Naive thymus-derived CD4-positive, alpha-beta T cell (primary cell): Measurements from ENCODE around the gene B3GALNT2. TPM values are rescaled to one million over a fixed set of nuclear protein-coding genes. Genes with fewer than 3 reads are reported as not detected.
"Not testable (repeated sequence)": the region's sequence is repeated elsewhere in the genome, so short reads cannot be mapped to it uniquely, and the experiment has no call there.

ENCODE experiments used
- ATAC-seq: fragments of 150-1000 bp; cut with Tn5 transposase; 2 replicates; pipeline ENCODE4 v1.10.0; 2021; ENCODE audit warnings: mild to moderate bottlenecking, moderate library complexity
- CTCF ChIA-PET: fragments of 350-600 bp; sonication (Branson Sonifier 250); formaldehyde crosslinking; loops from one replicate; lab custom pipeline; 2021; ENCODE audit warnings: antibody characterized with exemption; lab: Charles Lee
- POLR2A ChIA-PET: fragments of 350-600 bp; sonication (Branson Sonifier 250); formaldehyde crosslinking; loops from one replicate; lab custom pipeline; 2021; ENCODE audit warnings: antibody characterized with exemption, inconsistent platforms; lab: Charles Lee
- DNase-seq, 9 donors: peaks; one replicate each; pipeline versions ENCODE4 v3.0.0 to v3.0.0-alpha.2; 2020 to 2022; ENCODE audit warnings: mixed read lengths in 1 of 9
- H3K27ac ChIP-seq: one replicate; pipeline ENCODE4 v1.7.0; 2013; ENCODE audit warnings: mild to moderate bottlenecking, low read depth, low read length, moderate library complexity
- H3K27me3 ChIP-seq, 2 donors: one replicate each; pipeline ENCODE4 v1.7.0; 2013; ENCODE audit warnings: low read length in 2 of 2, mild to moderate bottlenecking in 2 of 2, moderate library complexity in 2 of 2; ENCODE audit not compliant: control insufficient read depth in 2 of 2, insufficient read depth in 2 of 2
- H3K36me3 ChIP-seq, 3 experiments: 1 replicate in 2 of 3; 2 replicates in 1 of 3; pipeline ENCODE4 v1.7.0; 2013; ENCODE audit warnings: low read length in 3 of 3, mild to moderate bottlenecking in 3 of 3, moderate library complexity in 1 of 3; ENCODE audit not compliant: insufficient read depth in 3 of 3, control insufficient read depth in 2 of 3
- H3K4me1 ChIP-seq, 2 donors: one replicate each; pipeline ENCODE4 v1.7.0; 2013; ENCODE audit warnings: low read length in 2 of 2, mild to moderate bottlenecking in 2 of 2, moderate library complexity in 1 of 2; ENCODE audit not compliant: control insufficient read depth in 2 of 2, insufficient read depth in 2 of 2
- H3K4me3 ChIP-seq: 2 replicates; pipeline ENCODE4 v1.7.0; 2013; ENCODE audit warnings: mild to moderate bottlenecking, low read length
- H3K9me3 ChIP-seq, 3 experiments: 1 replicate in 2 of 3; 2 replicates in 1 of 3; pipeline ENCODE4 v1.7.0; 2013; ENCODE audit warnings: low read length in 3 of 3; ENCODE audit not compliant: control insufficient read depth in 2 of 3
- H3K27ac Mint-ChIP-seq, 9 donors: one replicate each; pipeline ENCODE4 v1.8.0; 2020 to 2022; ENCODE audit warnings: mixed read lengths in 9 of 9, mild to moderate bottlenecking in 8 of 9, moderate library complexity in 5 of 9, inconsistent platforms in 2 of 9
- H3K27me3 Mint-ChIP-seq, 5 donors: one replicate each; pipeline ENCODE4 v1.8.0; 2021 to 2022; ENCODE audit warnings: mixed read lengths in 5 of 5, mild to moderate bottlenecking in 1 of 5
- H3K36me3 Mint-ChIP-seq, 5 donors: one replicate each; pipeline ENCODE4 v1.8.0; 2020 to 2022; ENCODE audit warnings: mixed read lengths in 5 of 5, mild to moderate bottlenecking in 3 of 5, inconsistent platforms in 1 of 5
- H3K4me1 Mint-ChIP-seq, 7 donors: one replicate each; pipeline ENCODE4 v1.8.0; 2020 to 2022; ENCODE audit warnings: mixed read lengths in 7 of 7, mild to moderate bottlenecking in 3 of 7, inconsistent platforms in 1 of 7
- H3K4me3 Mint-ChIP-seq, 10 donors: one replicate each; pipeline ENCODE4 v1.8.0; 2020 to 2022; ENCODE audit warnings: mild to moderate bottlenecking in 10 of 10, mixed read lengths in 10 of 10, moderate library complexity in 6 of 10, inconsistent platforms in 2 of 10
- H3K9me3 Mint-ChIP-seq, 11 donors: one replicate each; pipeline ENCODE4 v1.8.0; 2020 to 2022; ENCODE audit warnings: mixed read lengths in 11 of 11, mild to moderate bottlenecking in 4 of 11, inconsistent platforms in 1 of 11, moderate library complexity in 1 of 11
- intact Hi-C, 2 donors: fragments of 100-400 bp; cut with micrococcal nuclease; formaldehyde crosslinking; loops; one replicate each; pipeline ENCODE4 v1.15.1; 2023
- polyA plus RNA-seq, 2 donors: library from polyadenylated mRNA; unstranded; fragments of 300-500 nt; fragmentation: Illumina TruSeq; gene quantifications; one replicate each; pipeline ENCODE4 v1.2.3, GENCODE V29; 2021
- total RNA-seq, 6 experiments: library from RNA in 5 of 6; stranded (reverse) in 5 of 6; gene quantifications; 1 replicate in 5 of 6; 2 replicates in 1 of 6; pipeline ENCODE4 v1.2.3 and lab custom pipeline; 2021 to 2026

The B3GALNT2 gene
- total and polyA plus RNA-seq, 7 experiments from 2014 or later: 4.3 to 10.1 (median 6.6) TPM

DNA sequence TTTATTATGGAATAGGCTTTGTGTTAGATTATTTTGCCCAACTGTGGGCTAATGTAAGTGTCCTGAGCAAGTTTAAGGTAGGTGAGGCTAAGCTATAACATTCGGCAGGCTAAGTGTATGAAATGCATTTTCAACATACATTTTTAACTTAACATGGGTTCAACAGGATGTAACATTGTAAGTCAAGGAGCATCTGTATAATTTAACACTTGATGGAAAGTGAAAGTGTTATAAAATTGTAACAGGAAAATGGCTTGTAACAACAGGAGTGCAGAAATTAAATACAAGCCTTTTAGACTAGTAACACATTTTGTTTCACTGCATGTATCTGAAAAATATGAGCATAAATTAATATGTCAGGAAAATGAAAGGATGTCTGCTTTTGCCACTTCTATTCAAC is 42.3 kb downstream of the B3GALNT2 start:
- Histone ChIP-seq H3K27me3 (no peaks in the 10 kb centered on the region), H3K9me3 (no peaks in the 10 kb centered on the region), H3K36me3 (no peaks in the 10 kb centered on the region), H3K4me1 (peaks cover 0 to 4% of the 10 kb centered on the region in 2 donors), H3K4me3 (no peak overlapping the region), H3K27ac (no peak overlapping the region)
- peak overlapping the region in 4 of 10 donors; percentile 10 to 28 (median 13) for H3K4me3 Mint-ChIP-seq
- POLR2A ChIA-PET: no interaction called here
- peaks cover 0 to 2% (median 0%) of the 10 kb centered on the region in 11 donors for H3K9me3 Mint-ChIP-seq
- H3K36me3 Mint-ChIP-seq: peaks cover 0 to 13% (median 3%) of the 10 kb centered on the region in 5 donors
- peak overlapping the region in 5 of 9 donors; percentile 2 to 63 (median 29) for H3K27ac Mint-ChIP-seq
- intact Hi-C loops: loop anchor here in 1 of 2 donors (1.0 kb wide), 1 partner anchor 42 kb away; the partner anchor contains the start of gene B3GALNT2
- no peak for ATAC-seq
- peaks cover 7 to 24% (median 18%) of the 10 kb centered on the region in 7 donors for H3K4me1 Mint-ChIP-seq
- no peak for DNase-seq
- no peaks in the 10 kb centered on the region for H3K27me3 Mint-ChIP-seq
- CTCF ChIA-PET: no interaction called here

DNA sequence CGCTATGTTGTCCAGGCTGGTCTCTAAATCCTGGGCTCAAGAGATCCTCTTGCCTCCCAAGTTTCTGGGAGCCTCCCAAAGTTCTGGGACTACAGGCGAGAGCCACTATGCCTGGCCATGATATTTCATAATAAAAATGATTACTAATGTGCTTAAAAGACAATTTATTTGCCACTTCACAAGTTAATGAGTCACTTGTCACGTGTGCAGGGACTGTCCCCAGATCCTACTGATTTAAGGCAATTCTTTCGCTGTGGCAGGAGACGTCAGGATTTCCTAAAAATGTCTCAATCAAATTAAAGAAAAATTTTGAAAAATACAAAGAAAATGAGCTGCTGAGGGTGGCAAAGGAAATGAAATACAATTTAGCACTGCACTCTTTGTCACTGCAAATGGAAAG is 43.5 kb downstream of the B3GALNT2 start:
- Mint-ChIP-seq H3K4me1 (peaks cover 7 to 23% (median 18%) of the 10 kb centered on the region in 7 donors), H3K4me3 (no peak overlapping the region), H3K36me3 (peaks cover 0 to 11% (median 3%) of the 10 kb centered on the region in 5 donors), H3K9me3 (peaks cover 0 to 2% (median 0%) of the 10 kb centered on the region in 11 donors), H3K27ac (no peak overlapping the region), H3K27me3 (no peaks in the 10 kb centered on the region)
- DNase-seq: no peak
- POLR2A ChIA-PET: no interaction called here
- no peak overlapping the region for H3K4me3 ChIP-seq
- H3K27ac ChIP-seq: no peak overlapping the region
- peaks cover 0 to 4% of the 10 kb centered on the region in 2 donors for H3K4me1 ChIP-seq
- H3K36me3 ChIP-seq: no peaks in the 10 kb centered on the region
- no peaks in the 10 kb centered on the region for H3K27me3 ChIP-seq
- CTCF ChIA-PET: no interaction called here
- no peaks in the 10 kb centered on the region for H3K9me3 ChIP-seq
- no peak for ATAC-seq
- intact Hi-C loops: no loop called here

DNA sequence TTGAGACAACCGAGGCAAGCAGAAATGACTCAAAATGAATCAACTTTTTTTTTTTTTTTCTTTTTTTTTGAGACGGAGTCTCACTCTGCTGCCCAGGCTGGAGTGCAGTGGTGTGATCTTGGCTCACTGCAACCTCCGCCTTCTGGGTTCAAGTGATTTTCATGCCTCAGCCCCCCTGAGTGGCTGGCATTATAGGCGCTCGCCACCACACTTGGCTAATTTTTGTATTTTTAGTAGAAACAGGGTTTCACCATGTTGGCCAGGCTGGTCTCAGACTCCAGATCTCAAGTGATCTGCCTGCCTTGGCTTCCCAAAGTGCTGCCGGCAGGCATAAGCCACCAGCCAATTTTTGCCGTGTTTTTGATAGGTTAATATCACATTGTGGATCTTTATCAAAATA is 46.4 kb downstream of the B3GALNT2 start:
- POLR2A ChIA-PET, ATAC-seq, H3K27ac Mint-ChIP-seq, H3K36me3 Mint-ChIP-seq, H3K27me3 Mint-ChIP-seq, DNase-seq, H3K4me3 ChIP-seq, H3K4me3 Mint-ChIP-seq, intact Hi-C loops, H3K9me3 Mint-ChIP-seq, H3K27ac ChIP-seq, H3K27me3 ChIP-seq, CTCF ChIA-PET, H3K36me3 ChIP-seq, H3K9me3 ChIP-seq, H3K4me1 ChIP-seq: not testable (repeated sequence)
- H3K4me1 Mint-ChIP-seq: peaks cover 7 to 13% (median 12%) of the 10 kb centered on the region in 7 donors

DNA sequence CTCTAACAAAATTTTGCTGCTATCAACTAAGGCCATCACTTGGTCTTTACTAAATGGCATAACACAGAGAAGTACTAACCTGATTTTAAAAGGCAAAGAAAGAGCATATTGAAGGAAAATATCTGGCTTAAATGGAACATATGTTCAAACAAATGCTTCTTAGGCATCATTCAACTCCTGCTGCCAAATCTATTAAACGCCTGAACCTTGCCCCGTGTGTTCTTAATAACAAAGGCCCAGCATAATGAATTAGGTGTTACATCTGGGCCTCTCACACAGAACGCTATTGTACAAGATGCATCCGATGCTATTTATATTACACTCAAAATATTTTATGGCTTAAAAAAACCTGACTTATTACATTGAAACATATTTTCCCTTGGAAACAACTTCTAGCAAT is 48.4 kb downstream of the B3GALNT2 start:
- peaks cover 0 to under 1% (median 0%) of the 10 kb centered on the region in 5 donors for H3K36me3 Mint-ChIP-seq
- Histone ChIP-seq H3K9me3 (no peaks in the 10 kb centered on the region), H3K4me1 (no peaks in the 10 kb centered on the region), H3K27me3 (no peaks in the 10 kb centered on the region), H3K27ac (no peak overlapping the region), H3K36me3 (no peaks in the 10 kb centered on the region), H3K4me3 (no peak overlapping the region)
- DNase-seq (no peak), ATAC-seq (no peak)
- POLR2A ChIA-PET: no interaction called here
- H3K9me3 Mint-ChIP-seq: no peaks in the 10 kb centered on the region
- H3K27me3 Mint-ChIP-seq: no peaks in the 10 kb centered on the region
- peaks cover 0 to 2% (median 0%) of the 10 kb centered on the region in 7 donors for H3K4me1 Mint-ChIP-seq
- H3K4me3 Mint-ChIP-seq: no peak overlapping the region
- CTCF ChIA-PET: no interaction called here
- no peak overlapping the region for H3K27ac Mint-ChIP-seq
- intact Hi-C loops: no loop called here

DNA sequence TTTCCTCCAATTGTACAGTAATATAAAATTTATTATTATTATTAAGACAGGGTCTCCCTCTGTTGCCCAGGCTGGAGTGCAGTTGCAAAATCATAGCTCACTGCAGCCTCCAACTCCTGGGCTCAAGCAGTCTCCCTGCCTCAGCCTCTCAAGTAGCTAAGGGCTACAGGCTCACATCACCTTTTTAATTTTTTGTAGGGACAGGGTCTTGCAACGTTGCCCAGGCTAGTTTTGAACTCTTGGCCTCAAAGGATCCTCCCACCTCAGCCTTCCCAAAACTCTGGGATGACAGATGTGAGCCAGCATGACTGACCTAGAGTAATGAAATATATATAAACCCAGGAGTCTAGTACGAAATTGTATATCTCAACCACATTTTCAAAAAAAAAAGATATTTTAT is 49.2 kb downstream of the B3GALNT2 start:
- Histone ChIP-seq H3K27ac (no peak overlapping the region), H3K4me3 (no peak overlapping the region), H3K9me3 (no peaks in the 10 kb centered on the region), H3K27me3 (no peaks in the 10 kb centered on the region), H3K4me1 (no peaks in the 10 kb centered on the region), H3K36me3 (peaks cover 0 to 3% (median 1%) of the 10 kb centered on the region in 3 experiments)
- H3K4me1 Mint-ChIP-seq: peaks cover 0 to 3% (median 0%) of the 10 kb centered on the region in 7 donors
- no peak for ATAC-seq
- POLR2A ChIA-PET: no interaction called here
- no peak overlapping the region for H3K27ac Mint-ChIP-seq
- H3K36me3 Mint-ChIP-seq: peaks cover 0 to 8% (median 3%) of the 10 kb centered on the region in 5 donors
- CTCF ChIA-PET: no interaction called here
- intact Hi-C loops: no loop called here
- no peak for DNase-seq
- no peak overlapping the region for H3K4me3 Mint-ChIP-seq
- no peaks in the 10 kb centered on the region for H3K9me3 Mint-ChIP-seq
- no peaks in the 10 kb centered on the region for H3K27me3 Mint-ChIP-seq

DNA sequence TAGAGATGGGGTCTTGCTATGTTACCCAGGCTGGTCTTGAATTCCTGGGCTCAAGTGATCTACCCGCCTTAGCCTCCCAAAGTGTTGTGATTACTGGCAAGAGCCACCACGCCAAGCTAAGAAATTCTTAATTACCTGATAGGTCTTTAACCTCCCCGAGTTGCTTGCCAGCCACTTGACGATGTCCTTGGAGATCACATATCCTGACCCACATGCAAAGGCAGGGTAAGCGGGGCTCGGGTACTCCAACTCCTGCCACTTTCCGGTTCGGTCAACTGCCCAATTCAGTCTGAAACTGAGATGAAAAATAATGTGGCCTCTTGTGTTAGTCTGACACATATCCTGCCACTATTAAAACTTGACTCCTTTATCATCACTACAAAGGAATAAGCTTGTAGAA is 50.2 kb downstream of the B3GALNT2 start:
- POLR2A ChIA-PET: no interaction called here
- no peaks in the 10 kb centered on the region for H3K9me3 ChIP-seq
- H3K27ac Mint-ChIP-seq: no peak overlapping the region
- no peak overlapping the region for H3K4me3 ChIP-seq
- DNase-seq (no peak), ATAC-seq (no peak)
- H3K27me3 Mint-ChIP-seq: no peaks in the 10 kb centered on the region
- H3K9me3 Mint-ChIP-seq: no peaks in the 10 kb centered on the region
- H3K36me3 ChIP-seq: peaks cover 0 to 6% (median 3%) of the 10 kb centered on the region in 3 experiments
- CTCF ChIA-PET: no interaction called here
- H3K27ac ChIP-seq: no peak overlapping the region
- peaks cover 0 to 11% (median 7%) of the 10 kb centered on the region in 5 donors for H3K36me3 Mint-ChIP-seq
- no peak overlapping the region for H3K4me3 Mint-ChIP-seq
- peaks cover 0 to 4% (median 0%) of the 10 kb centered on the region in 7 donors for H3K4me1 Mint-ChIP-seq
- H3K27me3 ChIP-seq: no peaks in the 10 kb centered on the region
- intact Hi-C loops: no loop called here
- no peaks in the 10 kb centered on the region for H3K4me1 ChIP-seq

DNA sequence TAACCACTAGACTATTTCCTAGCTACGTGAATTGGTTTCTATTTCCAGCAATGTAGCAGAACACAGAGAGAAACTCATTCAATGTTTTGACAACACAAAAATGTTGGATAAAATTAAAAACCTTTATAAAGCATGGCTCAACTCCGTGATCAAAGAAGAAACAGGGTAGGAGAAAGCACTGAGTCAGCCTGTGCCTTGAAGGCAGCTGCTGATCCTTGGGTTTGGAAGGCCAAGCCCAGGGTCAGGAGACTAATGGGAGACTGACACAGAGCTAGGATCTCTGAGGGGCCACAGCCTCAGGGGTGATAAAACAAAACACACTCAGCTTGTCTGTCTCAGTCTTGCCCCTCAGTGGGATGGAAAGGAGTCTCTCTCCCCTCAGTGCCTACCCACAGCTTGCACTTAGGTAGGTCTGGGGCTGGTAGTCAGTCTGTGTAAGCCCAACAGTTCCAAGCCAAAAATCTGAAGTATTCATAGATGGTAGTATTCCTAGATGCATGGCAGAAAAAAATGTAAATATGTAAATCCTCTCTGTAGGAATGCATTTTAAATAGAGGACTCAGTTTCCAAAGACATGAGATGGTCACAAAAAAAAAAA is 53.3 kb downstream of the B3GALNT2 start:
- intact Hi-C loops: no loop called here
- peak overlapping the region in 4 of 9 donors; percentile 14 to 77 (median 50) for H3K27ac Mint-ChIP-seq

More for the DNA sequence above, 53.3 kb downstream of the B3GALNT2 start:
- Histone ChIP-seq H3K4me1 (no peaks in the 10 kb centered on the region), H3K36me3 (peaks cover 0 to 28% (median 6%) of the 10 kb centered on the region in 3 experiments), H3K4me3 (no peak overlapping the region), H3K9me3 (no peaks in the 10 kb centered on the region), H3K27ac (no peak overlapping the region), H3K27me3 (no peaks in the 10 kb centered on the region)
- Mint-ChIP-seq H3K27me3 (no peaks in the 10 kb centered on the region), H3K4me3 (no peak overlapping the region), H3K36me3 (peaks cover 0 to 13% (median 7%) of the 10 kb centered on the region in 5 donors), H3K9me3 (no peaks in the 10 kb centered on the region), H3K4me1 (peaks cover 0 to 4% (median 0%) of the 10 kb centered on the region in 7 donors)
- POLR2A ChIA-PET: no interaction called here
- no peak for DNase-seq
- CTCF ChIA-PET: no interaction called here
- ATAC-seq: no peak
